T-cell (primary cell): ENCODE results near the gene CTSF. TPM values are rescaled to one million over a fixed set of nuclear protein-coding genes. Genes with fewer than 3 reads are reported as not detected.
"Not testable (repeated sequence)": the region's sequence is repeated elsewhere in the genome, so short reads cannot be mapped to it uniquely, and the experiment has no call there.

Experiments used
- ATAC-seq, 4 experiments: fragments of 200-7000 bp in 3 of 4; fragments of 150-1000 bp in 1 of 4; cut with Tn5 transposase; replicated peaks in 1 of 4; 1 replicate in 3 of 4; 2 replicates in 1 of 4; pipeline ENCODE4 v1.10.0; 2021; ENCODE audit warnings: moderate library complexity in 3 of 4, mild to moderate bottlenecking in 2 of 4, moderate number of reproducible peaks in 1 of 4
- CTCF ChIA-PET, 2 donors: fragments of 300-600 bp; sonication (Branson Sonifier 250); formaldehyde crosslinking; loops; one replicate each; lab custom pipeline; 2022; ENCODE audit warnings: antibody characterized with exemption in 2 of 2; lab: Charles Lee
- POLR2A ChIA-PET, 2 donors: fragments of 300-600 bp; sonication (Branson Sonifier 250); formaldehyde crosslinking; loops; one replicate each; lab custom pipeline; 2022; ENCODE audit warnings: antibody characterized with exemption in 2 of 2; lab: Charles Lee
- DNase-seq, 35 experiments: peaks; one replicate each; pipeline versions ENCODE4 v3.0.0 to v3.0.0-alpha.2; 2013 to 2023
- H3K27ac ChIP-seq: one replicate; pipeline ENCODE4 v1.5.1; 2013; ENCODE audit warnings: low read length
- H3K27me3 ChIP-seq, 2 experiments: replicated peaks in 1 of 2; 1 replicate in 1 of 2; 2 replicates in 1 of 2; pipeline versions ENCODE4 v1.6.1 to v1.7.0; 2013; ENCODE audit warnings: low read length in 1 of 2, mixed read lengths in 1 of 2; ENCODE audit not compliant: control insufficient read depth in 2 of 2, insufficient read depth in 2 of 2; ENCODE audit errors: extremely low read depth in 1 of 2
- H3K36me3 ChIP-seq, 2 donors: 1 replicate in 1 of 2; 2 replicates in 1 of 2; pipeline versions ENCODE4 v1.6.1 to v1.7.0; 2013; ENCODE audit warnings: low read length in 1 of 2; ENCODE audit not compliant: control insufficient read depth in 2 of 2, insufficient read depth in 1 of 2; ENCODE audit errors: extremely low read depth in 1 of 2
- H3K4me1 ChIP-seq, 2 experiments: 1 replicate in 1 of 2; 2 replicates in 1 of 2; pipeline versions ENCODE4 v1.6.1 to v1.7.0; 2013; ENCODE audit warnings: low read length in 2 of 2, mixed read lengths in 1 of 2; ENCODE audit not compliant: insufficient read depth in 2 of 2, control insufficient read depth in 1 of 2; ENCODE audit errors: extremely low read depth in 1 of 2
- H3K4me3 ChIP-seq, 2 donors: 1 replicate in 1 of 2; 2 replicates in 1 of 2; pipeline versions ENCODE4 v1.5.1 to v1.7.0; 2013; ENCODE audit warnings: mild to moderate bottlenecking in 2 of 2, low read length in 1 of 2, moderate library complexity in 1 of 2; ENCODE audit not compliant: control insufficient read depth in 1 of 2; ENCODE audit errors: extremely low read depth in 1 of 2
- H3K9me3 ChIP-seq: 2 replicates; pipeline ENCODE4 v1.7.0; 2013
- H3K27ac Mint-ChIP-seq, 2 donors: one replicate each; pipeline ENCODE4 v1.8.0; 2020 to 2021; ENCODE audit warnings: mild to moderate bottlenecking in 2 of 2, mixed read lengths in 2 of 2
- H3K27me3 Mint-ChIP-seq, 2 donors: one replicate each; pipeline ENCODE4 v1.8.0; 2021 to 2022; ENCODE audit warnings: mixed read lengths in 2 of 2
- H3K36me3 Mint-ChIP-seq: one replicate; pipeline ENCODE4 v1.8.0; 2021; ENCODE audit warnings: mixed read lengths
- H3K4me1 Mint-ChIP-seq, 3 donors: one replicate each; pipeline ENCODE4 v1.8.0; 2020 to 2022; ENCODE audit warnings: mixed read lengths in 3 of 3, mild to moderate bottlenecking in 1 of 3
- H3K4me3 Mint-ChIP-seq, 3 donors: one replicate each; pipeline ENCODE4 v1.8.0; 2020 to 2022; ENCODE audit warnings: mild to moderate bottlenecking in 3 of 3, mixed read lengths in 3 of 3, moderate library complexity in 3 of 3
- H3K9me3 Mint-ChIP-seq, 3 donors: one replicate each; pipeline ENCODE4 v1.8.0; 2020 to 2022; ENCODE audit warnings: mixed read lengths in 3 of 3
- WGBS: methylation state at CpG from one replicate; pipeline ENCODE4 v1.1.5; 2013; ENCODE audit warnings: missing lambda C conversion rate; ENCODE audit not compliant: insufficient coverage; 5-methylcytosine and 5-hydroxymethylcytosine counted together
- total RNA-seq, 35 experiments: library from RNA in 6 of 35; stranded (reverse) in 6 of 35; fragments of 120-200 nt in 1 of 35; gene quantifications; one replicate each; pipeline versions ENCODE4 v1.2.1 to v1.2.4 and lab custom pipeline; 2013 to 2026

Gene CTSF
- total RNA-seq, 5 donors from 2014 or later (not counting 1 experiment from before 2014, with no cell fraction given): 18.2 to 39.3 (median 30.4) TPM

GRCh38 chr11:66546368-66546965 is 21.9 kb downstream of the CTSF start, which contains the start of gene ACTN3:
TSS of gene ACTN3 (plus strand) at chr11:66546903. CDS start at chr11:66546938, 35 bp downstream.
- peak in 1 of 35 experiments; percentile 36 for DNase-seq
- Histone ChIP-seq H3K4me1 (peaks cover 8 to 42% of the 10 kb centered on the region in 2 experiments), H3K36me3 (peaks cover 0 to 17% of the 10 kb centered on the region in 2 donors), H3K27ac (peak within 1 kb of the TSS; percentile 82), H3K27me3 (peaks cover 0 to 2% of the 10 kb centered on the region in 2 experiments), H3K4me3 (peak within 1 kb of the TSS; percentile 57 to 86), H3K9me3 (no peaks in the 10 kb centered on the region)
- CTCF ChIA-PET: interaction anchor here (0.5 to 1.2 kb wide), 7 partner anchors 15 to 131 kb away, joined by 3 to 4 read pairs (median 3); partner anchors contain the start of genes CTSF (in 1 of the 2), PELI3 (in 1 of the 2), RBM14 (in 1 of the 2) and RBM4 (in 1 of the 2)
- Mint-ChIP-seq H3K36me3 (peaks cover 14% of the 10 kb centered on the region), H3K27me3 (no peaks in the 10 kb centered on the region), H3K27ac (peak within 1 kb of the TSS; percentile 78 to 82), H3K9me3 (no peaks in the 10 kb centered on the region), H3K4me1 (peaks cover 35 to 48% (median 44%) of the 10 kb centered on the region in 3 donors), H3K4me3 (peak within 1 kb of the TSS; percentile 81 to 85 (median 85))
- POLR2A ChIA-PET: interaction anchor here in 1 of 2 donors (1.8 kb wide), 1 partner anchor 73 kb away, joined by 7 read pairs; no protein-coding TSS in a partner anchor
- ATAC-seq: peak in 1 of 4 experiments; percentile 0
- 12% methylated on average over 23 of the region's 37 CpGs for WGBS

- POLR2A ChIA-PET: interaction anchor here in 1 of 2 donors (1.8 kb wide), 1 partner anchor 73 kb away, joined by 7 read pairs; no protein-coding TSS in a partner anchor
- CTCF ChIA-PET: interaction anchor here (0.5 to 1.2 kb wide), 7 partner anchors 16 to 132 kb away, joined by 3 to 4 read pairs (median 3); partner anchors contain the start of genes CTSF (in 1 of the 2), PELI3 (in 1 of the 2), RBM14 (in 1 of the 2) and RBM4 (in 1 of the 2)
- Mint-ChIP-seq H3K9me3 (no peaks in the 10 kb centered on the region), H3K36me3 (peaks cover 15% of the 10 kb centered on the region), H3K27ac (peak within 1 kb of the TSS; percentile 86 to 91), H3K4me3 (peak within 1 kb of the TSS; percentile 81 to 85 (median 85)), H3K4me1 (peaks cover 35 to 48% (median 45%) of the 10 kb centered on the region in 3 donors), H3K27me3 (no peaks in the 10 kb centered on the region)
- Histone ChIP-seq H3K36me3 (peaks cover 0 to 21% of the 10 kb centered on the region in 2 donors), H3K4me3 (peak within 1 kb of the TSS; percentile 57 to 86), H3K4me1 (peaks cover 8 to 42% of the 10 kb centered on the region in 2 experiments), H3K27me3 (peaks cover 0 to 2% of the 10 kb centered on the region in 2 experiments), H3K9me3 (no peaks in the 10 kb centered on the region), H3K27ac (peak within 1 kb of the TSS; percentile 82)
- DNase-seq: peak; percentile 57 to 89 (median 75)
- peak; percentile 78 to 84 (median 80) for ATAC-seq
- WGBS: under 1% methylated on average over 56 of the region's 71 CpGs
These were observed 22.6 kb downstream of the CTSF start, which contains the start of gene ZDHHC24 for GRCh38 chr11:66545701-66546367. TSS of gene ZDHHC24 (minus strand) at chr11:66546048. CDS start at chr11:66546003, 45 bp downstream.

DNA sequence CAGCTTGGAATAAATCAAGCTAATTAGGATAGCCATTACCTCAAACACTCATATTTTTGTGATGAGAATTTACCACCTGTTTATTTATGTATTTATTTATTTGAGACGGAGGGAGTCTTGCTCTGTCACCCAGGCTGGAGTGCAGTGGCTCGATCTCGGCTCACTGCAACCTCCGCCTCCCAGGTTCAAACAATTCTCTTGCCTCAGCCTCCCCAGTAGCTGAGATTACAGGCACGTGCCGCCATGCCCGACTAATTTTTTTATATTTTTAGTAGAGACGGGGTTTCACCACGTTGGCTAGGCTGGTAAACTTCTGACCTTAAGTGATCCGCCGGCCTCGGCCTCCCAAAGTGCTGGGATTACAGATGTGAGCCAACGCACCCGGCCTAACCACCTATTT is 23.5 kb downstream of the CTSF start:
- H3K27me3 ChIP-seq, H3K9me3 ChIP-seq, DNase-seq, H3K27me3 Mint-ChIP-seq, H3K9me3 Mint-ChIP-seq, ATAC-seq: not testable (repeated sequence)
- Mint-ChIP-seq H3K4me1 (peaks cover 35 to 48% (median 45%) of the 10 kb centered on the region in 3 donors), H3K4me3 (peak overlapping the region; percentile 81 to 85 (median 85)), H3K36me3 (peaks cover 15% of the 10 kb centered on the region), H3K27ac (peak overlapping the region; percentile 86 to 91)
- ChIA-PET CTCF (interaction anchor here in 1 of 2 donors (1.3 to 1.6 kb wide), 2 partner anchors 93 to 133 kb away, joined by 4 to 12 read pairs; partner anchors contain the start of genes RBM4 and RBM4B), POLR2A (interaction anchor here in 1 of 2 donors (1.8 kb wide), 1 partner anchor 74 kb away, joined by 7 read pairs; no protein-coding TSS in a partner anchor)
- H3K4me1 ChIP-seq: peaks cover 8 to 42% of the 10 kb centered on the region in 2 experiments
- H3K27ac ChIP-seq: peak overlapping the region; percentile 69
- H3K36me3 ChIP-seq: peaks cover 2 to 26% of the 10 kb centered on the region in 2 donors
- 55% methylated on average over 9 of the region's 14 CpGs for WGBS
- H3K4me3 ChIP-seq: peak overlapping the region; percentile 57 to 86

- POLR2A ChIA-PET: no interaction called here
- peaks cover 4 to 40% of the 10 kb centered on the region in 2 donors for H3K36me3 ChIP-seq
These were observed 24.9 kb downstream of the CTSF start for GRCh38 chr11:66543263-66544107.

GRCh38 chr11:66542362-66542761 is 26.0 kb downstream of the CTSF start:
- Mint-ChIP-seq H3K36me3 (peaks cover 22% of the 10 kb centered on the region), H3K4me1 (peaks cover 35 to 45% (median 44%) of the 10 kb centered on the region in 3 donors), H3K4me3 (peak overlapping the region in 2 of 3 donors; percentile 21 to 81), H3K9me3 (no peaks in the 10 kb centered on the region), H3K27ac (peak overlapping the region; percentile 88 to 96), H3K27me3 (no peaks in the 10 kb centered on the region)
- Histone ChIP-seq H3K4me1 (peaks cover 8 to 42% of the 10 kb centered on the region in 2 experiments), H3K9me3 (no peaks in the 10 kb centered on the region), H3K36me3 (peaks cover 4 to 42% of the 10 kb centered on the region in 2 donors), H3K27ac (no peak overlapping the region), H3K27me3 (no peaks in the 10 kb centered on the region), H3K4me3 (no peak overlapping the region)
- POLR2A ChIA-PET: no interaction called here
- no peak for DNase-seq
- ATAC-seq: no peak
- CTCF ChIA-PET: interaction anchor here in 1 of 2 donors (0.9 to 1.3 kb wide), 2 partner anchors 135 to 274 kb away, joined by 3 to 6 read pairs; partner anchors contain the start of gene RBM4B
- 88% methylated on average over 10 of the region's 10 CpGs for WGBS

More at GRCh38 chr11:66543263-66544107, 24.9 kb downstream of the CTSF start:
- Histone ChIP-seq H3K9me3 (no peaks in the 10 kb centered on the region), H3K4me3 (peak overlapping the region; percentile 25 to 38), H3K27ac (peak overlapping the region; percentile 69), H3K4me1 (peaks cover 8 to 42% of the 10 kb centered on the region in 2 experiments), H3K27me3 (peaks cover 0 to 2% of the 10 kb centered on the region in 2 experiments)
- peak overlapping the region; percentile 88 to 96 for H3K27ac Mint-ChIP-seq
- peak overlapping the region; percentile 58 to 81 (median 61) for H3K4me3 Mint-ChIP-seq
- H3K9me3 Mint-ChIP-seq: no peaks in the 10 kb centered on the region
- CTCF ChIA-PET: interaction anchor here in 1 of 2 donors (0.6 to 1.6 kb wide), 4 partner anchors 78 to 276 kb away, joined by 3 to 12 read pairs (median 4); partner anchors contain the start of genes RBM4 and RBM4B
- peak; percentile 71 to 75 (median 73) for ATAC-seq
- no peaks in the 10 kb centered on the region for H3K27me3 Mint-ChIP-seq
- DNase-seq: peak; percentile 45 to 85 (median 64)
- H3K36me3 Mint-ChIP-seq: peaks cover 19% of the 10 kb centered on the region
- 25% methylated on average over 26 of the region's 26 CpGs for WGBS
- H3K4me1 Mint-ChIP-seq: peaks cover 35 to 45% (median 44%) of the 10 kb centered on the region in 3 donors
